AG09309 (cell line): Measurements from ENCODE around the gene ABHD1.
"Not testable (repeated sequence)": the region's sequence is repeated elsewhere in the genome, so short reads cannot be mapped to it uniquely, and the experiment has no call there.

Experiments used
- DNase-seq: peaks from one replicate; pipeline ENCODE4 v3.0.0-alpha.2; 2010; ENCODE audit warnings: low read depth
- H3K4me3 ChIP-seq: 2 replicates; pipeline ENCODE4 v1.5.1; 2011; ENCODE audit warnings: mild to moderate bottlenecking, low read depth, low read length, moderate library complexity; ENCODE audit not compliant: control insufficient read depth
- CTCF ChIP-seq: IDR thresholded peaks from 2 replicates; pipeline ENCODE4 v1.5.1; 2011; ENCODE audit warnings: mild to moderate bottlenecking, low read depth, low read length, inconsistent platforms; ENCODE audit not compliant: insufficient read depth, control insufficient read depth; ENCODE audit errors: missing control alignments

ABHD1 gene

DNA sequence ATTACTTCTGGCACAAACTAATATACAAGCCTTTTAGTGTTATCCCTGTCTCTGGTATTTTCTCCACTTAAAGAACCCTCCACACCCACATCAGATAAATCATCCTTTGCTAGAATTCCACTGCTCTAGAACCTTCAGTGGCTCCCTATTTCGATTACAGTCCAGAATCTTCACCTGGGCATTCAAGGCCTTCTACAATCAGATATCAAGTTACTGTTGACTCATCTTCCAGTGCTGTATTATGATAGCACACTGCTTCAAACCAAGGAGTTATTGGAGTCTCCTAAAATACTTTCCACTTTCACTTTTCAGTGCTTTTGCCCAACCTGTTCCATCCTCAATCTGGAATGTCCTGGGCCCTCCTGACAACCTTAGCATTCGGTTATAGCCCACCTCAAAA is 8.1 kb upstream of the ABHD1 start:
- no peak overlapping the region for H3K4me3 ChIP-seq
- no peak for DNase-seq
- no peak for TF ChIP-seq CTCF

DNA sequence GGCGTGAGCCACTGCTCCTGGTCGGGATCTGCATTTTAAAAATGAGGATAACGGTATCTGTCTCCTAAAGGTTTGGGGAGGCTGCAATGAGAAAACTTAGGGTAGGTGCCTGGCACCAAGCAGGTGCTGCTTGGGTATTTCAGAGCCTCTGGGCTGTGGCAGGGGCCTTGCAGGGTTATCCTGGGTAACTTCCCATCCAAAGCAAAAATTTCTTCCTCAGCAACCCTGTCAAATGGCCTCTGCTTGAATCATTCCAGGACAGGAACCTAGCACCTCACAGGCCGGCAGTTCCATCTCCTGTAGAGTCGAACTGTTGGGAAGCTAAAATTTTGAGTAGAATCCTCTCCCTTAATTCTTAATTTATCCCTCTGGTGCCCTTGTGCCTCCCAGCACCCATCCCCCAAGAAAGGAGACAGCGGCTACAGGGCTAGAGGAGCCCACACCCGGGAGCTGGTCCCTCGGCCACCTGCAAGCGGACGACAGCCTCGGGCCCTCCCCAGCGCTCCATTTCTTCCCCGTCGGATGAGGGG is 5.6 kb upstream of the ABHD1 start:
- no peak for DNase-seq
- H3K4me3 ChIP-seq: peak overlapping the region; percentile 47
- TF ChIP-seq CTCF: no peak

DNA sequence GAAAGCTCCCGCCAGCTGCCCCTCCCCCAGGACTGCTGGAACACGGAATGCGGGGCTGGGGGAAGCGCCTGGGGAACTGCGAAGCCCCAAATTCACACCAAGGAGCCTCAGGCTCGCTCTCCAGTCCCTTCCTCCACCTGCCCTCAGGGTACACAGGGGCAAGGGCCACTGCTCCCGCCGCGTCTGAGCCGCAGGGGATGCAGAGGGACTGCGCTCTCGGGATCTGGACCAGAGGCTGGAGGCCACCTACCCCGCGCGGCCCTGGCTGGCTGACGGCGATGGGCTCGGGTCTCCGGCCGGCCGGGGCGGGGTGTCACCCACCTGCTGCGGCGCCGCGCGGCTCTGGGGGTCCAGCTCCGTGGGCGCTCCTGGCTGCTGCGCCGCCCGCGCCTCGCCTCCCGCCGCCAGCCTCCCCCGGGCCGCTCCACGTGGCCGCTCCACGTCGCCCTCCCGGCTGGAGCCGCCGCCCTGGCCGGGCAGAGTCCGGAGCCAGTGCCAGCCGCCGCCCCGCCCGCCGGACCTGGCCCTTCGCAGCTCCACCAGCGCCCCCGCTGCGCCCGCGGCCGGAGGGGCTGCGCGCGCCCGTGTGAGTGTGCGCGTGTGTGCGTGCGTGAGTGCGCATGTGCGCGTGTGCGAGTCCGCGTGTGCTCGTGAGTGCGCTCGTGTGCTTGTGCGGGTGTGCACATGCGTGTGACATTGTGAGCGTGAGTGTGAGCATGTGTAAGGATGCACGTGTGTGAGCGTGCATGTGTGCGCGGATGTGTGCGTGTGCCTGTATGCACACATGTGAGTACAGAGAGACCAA is 4.9 kb upstream of the ABHD1 start, which contains the start of gene CGREF1:
Gene CGREF1, minus strand, starts transcription at position 604 of the 805 bp plus-strand sequence. CDS start 14,762 bp downstream, outside the sequence.
- TF ChIP-seq CTCF: no peak
- DNase-seq: no peak
- H3K4me3 ChIP-seq: peak within 1 kb of the TSS; percentile 47

GRCh38 chr2:27119330-27119670 is 4.3 kb upstream of the ABHD1 start:
- H3K4me3 ChIP-seq: peak overlapping the region; percentile 30; the same call in 1 of the 2 replicates
- not testable (repeated sequence) for DNase-seq

GRCh38 chr2:27121906-27122305 is 1.7 kb upstream of the ABHD1 start:
- H3K4me3 ChIP-seq: no peak overlapping the region
- no peak for TF ChIP-seq CTCF
- DNase-seq: no peak

DNA sequence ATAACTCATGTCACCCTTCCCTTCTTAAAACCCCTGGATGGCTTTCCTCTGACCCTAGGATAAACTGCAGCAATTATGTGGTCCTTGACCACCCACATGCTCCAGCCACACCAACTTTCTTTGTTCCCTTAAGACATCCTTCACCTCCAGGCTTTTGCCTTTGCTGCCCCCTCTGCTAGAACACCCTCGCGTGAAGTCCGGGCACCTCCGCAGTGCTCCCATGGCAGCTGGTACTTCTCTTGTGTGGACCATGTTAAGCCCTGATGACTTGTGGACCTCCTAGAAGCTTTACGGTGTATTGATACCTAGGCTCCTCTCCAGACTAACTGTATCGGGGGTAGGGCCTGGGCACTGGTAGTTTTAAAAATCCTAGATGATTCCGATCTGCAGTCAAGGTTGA is 824 bp upstream of the ABHD1 start:
- no peak for DNase-seq
- no peak for TF ChIP-seq CTCF
- H3K4me3 ChIP-seq: no peak overlapping the region

- no peak overlapping the region for H3K4me3 ChIP-seq
- TF ChIP-seq CTCF: no peak
- no peak for DNase-seq
Observed at GRCh38 chr2:27125104-27125503, 1.5 kb downstream of the ABHD1 start.
